OCI-LY1 (cell line): ENCODE measurements around the gene FOXO3.

Experiments
- H2AFZ ChIP-seq: fragments of 200-600 bp; sonication (generic), shearing (Covaris generic); 2 replicates; pipeline ENCODE4 v1.6.0; 2014; ENCODE audit warnings: antibody characterized with exemption, mild to moderate bottlenecking, low read length
- H3F3A ChIP-seq: fragments of 200-600 bp; sonication (generic), shearing (Covaris generic); 2 replicates; pipeline ENCODE4 v1.6.0; 2014; ENCODE audit warnings: mild to moderate bottlenecking, antibody characterized with exemption, low read length, moderate library complexity; ENCODE audit not compliant: insufficient read depth
- H3K27ac ChIP-seq: fragments of 200-600 bp; sonication (generic); 2 replicates; pipeline ENCODE4 v1.5.1; 2014; ENCODE audit warnings: low read length, mixed run types, mild to moderate bottlenecking, low read depth; ENCODE audit not compliant: poor library complexity, severe bottlenecking
- H3K27me3 ChIP-seq: fragments of 200-600 bp; sonication (generic); 2 replicates; pipeline ENCODE4 v1.6.0; 2014; ENCODE audit warnings: antibody characterized with exemption, mild to moderate bottlenecking, low read length, moderate library complexity; ENCODE audit not compliant: insufficient read depth
- H3K36me3 ChIP-seq: fragments of 200-600 bp; sonication (generic); 2 replicates; pipeline ENCODE4 v1.6.1; 2014; ENCODE audit warnings: mild to moderate bottlenecking, antibody characterized with exemption, low read length, moderate library complexity, mixed read lengths; ENCODE audit not compliant: insufficient read depth
- H3K4me1 ChIP-seq: fragments of 200-600 bp; sonication (generic); 2 replicates; pipeline ENCODE4 v1.5.1; 2014; ENCODE audit warnings: mild to moderate bottlenecking, low read length, moderate library complexity; ENCODE audit not compliant: insufficient read depth, severe bottlenecking
- H3K4me2 ChIP-seq: fragments of 200-600 bp; sonication (generic), shearing (Covaris generic); 2 replicates; pipeline ENCODE4 v1.6.1; 2014; ENCODE audit warnings: low read length
- H3K4me3 ChIP-seq: fragments of 200-600 bp; sonication (generic); 2 replicates; pipeline ENCODE4 v1.5.1; 2014; ENCODE audit warnings: low read length, low read depth, mild to moderate bottlenecking, mixed read lengths; ENCODE audit not compliant: poor library complexity, severe bottlenecking
- H3K79me2 ChIP-seq: fragments of 200-600 bp; shearing (Covaris generic); 2 replicates; pipeline ENCODE4 v1.6.1; 2016; ENCODE audit warnings: mixed run types, low read length, mixed read lengths; ENCODE audit not compliant: insufficient read depth
- H3K9ac ChIP-seq: fragments of 200-600 bp; sonication (generic), shearing (Covaris generic); 2 replicates; pipeline ENCODE4 v1.6.1; 2014; ENCODE audit warnings: mild to moderate bottlenecking, low read length, mixed read lengths
- H3K9me2 ChIP-seq: fragments of 200-600 bp; sonication (generic), shearing (Covaris generic); 2 replicates; pipeline ENCODE4 v1.6.1; 2014; ENCODE audit warnings: low read depth, mild to moderate bottlenecking, low read length, mixed read lengths
- H3K9me3 ChIP-seq: fragments of 200-600 bp; shearing (Covaris generic); 2 replicates; pipeline ENCODE4 v1.6.1; 2014; ENCODE audit warnings: low read length, mixed read lengths
- H4K20me1 ChIP-seq: fragments of 200-600 bp; sonication (generic), shearing (Covaris generic); 2 replicates; pipeline ENCODE4 v1.6.0; 2016; ENCODE audit warnings: mild to moderate bottlenecking, low read length; ENCODE audit not compliant: insufficient read depth
- CTCF ChIP-seq: fragments of 200-600 bp; sonication (generic), shearing (Covaris generic); IDR thresholded peaks from 2 replicates; pipeline ENCODE4 v1.5.1; 2017; ENCODE audit warnings: mild to moderate bottlenecking, antibody characterized with exemption, low read length, moderate library complexity, mixed read lengths
- EZH2 ChIP-seq: fragments of 200-600 bp; sonication (generic), shearing (Covaris generic); IDR thresholded peaks from 2 replicates; pipeline ENCODE4 v1.8.0; 2017; ENCODE audit warnings: borderline replicate concordance, mixed run types, mild to moderate bottlenecking, antibody characterized with exemption, low read length, moderate library complexity, mixed read lengths

Gene FOXO3

GRCh38 chr6:108733051-108733450 is 172.3 kb downstream of the FOXO3 start:
- Histone ChIP-seq H2AFZ (no peak overlapping the region), H3K27ac (no peak overlapping the region), H3K27me3 (no peaks in the 10 kb centered on the region), H3F3A (no peaks in the 10 kb centered on the region), H3K4me1 (peaks cover 13% of the 10 kb centered on the region), H3K4me2 (no peak overlapping the region), H3K9ac (no peak overlapping the region), H4K20me1 (no peaks in the 10 kb centered on the region), H3K9me2 (no peaks in the 10 kb centered on the region), H3K4me3 (no peak overlapping the region), H3K9me3 (no peaks in the 10 kb centered on the region), H3K79me2 (no peaks in the 10 kb centered on the region), H3K36me3 (no peaks in the 10 kb centered on the region)
- TF ChIP-seq EZH2 = no peak
- no peak for TF ChIP-seq CTCF

- Histone ChIP-seq H3K9me2 (no peaks in the 10 kb centered on the region), H3F3A (no peaks in the 10 kb centered on the region), H3K27me3 (no peaks in the 10 kb centered on the region), H3K36me3 (no peaks in the 10 kb centered on the region), H3K79me2 (no peaks in the 10 kb centered on the region), H3K9me3 (no peaks in the 10 kb centered on the region), H2AFZ (no peak overlapping the region), H4K20me1 (no peaks in the 10 kb centered on the region), H3K9ac (no peak overlapping the region), H3K4me3 (no peak overlapping the region), H3K4me2 (no peak overlapping the region), H3K4me1 (peaks cover 13% of the 10 kb centered on the region), H3K27ac (no peak overlapping the region)
- TF ChIP-seq CTCF (no peak), EZH2 (no peak)
Measured at GRCh38 chr6:108733706-108734265, 173.1 kb downstream of the FOXO3 start.
